HG03469 (cell line): Measurements from ENCODE around the gene HEMGN.

Experiments
- ATAC-seq: cut with Tn5 transposase; IDR thresholded peaks from one replicate; pipeline ENCODE4 v1.9.1; 2021; ENCODE audit warnings: mild to moderate bottlenecking, moderate library complexity, moderate number of reproducible peaks; ENCODE audit not compliant: unreplicated experiment

Gene HEMGN

GRCh38 chr9:97933297-97933998 lies 4.5 kb downstream of the HEMGN start:
- no peak for ATAC-seq

GRCh38 chr9:97930972-97931371 lies 7.0 kb downstream of the HEMGN start:
- no peak for ATAC-seq

- no peak for ATAC-seq
Measured at GRCh38 chr9:97928986-97929604, 8.9 kb downstream of the HEMGN start.

- ATAC-seq, result no peak
Measured at GRCh38 chr9:97925497-97926334, 12.3 kb downstream of the HEMGN start.

GRCh38 chr9:97924386-97924785 lies 13.6 kb downstream of the HEMGN start:
- ATAC-seq, result no peak

- no peak for ATAC-seq
Measured at GRCh38 chr9:97923529-97924108, 14.4 kb downstream of the HEMGN start.

- ATAC-seq, result peak; percentile 53
Measured at GRCh38 chr9:97921959-97922724, 15.8 kb downstream of the HEMGN start, which contains the start of gene TRMO. TRMO (minus strand) TSS chr9:97922500; CDS start chr9:97922493, 7 bp downstream.

GRCh38 chr9:97919217-97919813 lies 18.7 kb downstream of the HEMGN start:
- ATAC-seq, result no peak

- no peak for ATAC-seq
Measured at GRCh38 chr9:97918611-97919010, 19.4 kb downstream of the HEMGN start.

GRCh38 chr9:97911970-97912369 lies 26.0 kb downstream of the HEMGN start:
- ATAC-seq, result no peak

GRCh38 chr9:97911528-97911927 lies 26.4 kb downstream of the HEMGN start:
- no peak for ATAC-seq

GRCh38 chr9:97910357-97910756 lies 27.6 kb downstream of the HEMGN start:
- ATAC-seq, result no peak

GRCh38 chr9:97908705-97909104 lies 29.3 kb downstream of the HEMGN start:
- ATAC-seq, result no peak

GRCh38 chr9:97907632-97908031 lies 30.3 kb downstream of the HEMGN start:
- ATAC-seq, result no peak

- no peak for ATAC-seq
Measured at GRCh38 chr9:97907046-97907445, 30.9 kb downstream of the HEMGN start.

GRCh38 chr9:97906236-97906831 lies 31.6 kb downstream of the HEMGN start:
- ATAC-seq, result no peak

GRCh38 chr9:97905228-97905627 lies 32.7 kb downstream of the HEMGN start:
- ATAC-seq, result no peak

- no peak for ATAC-seq
Measured at GRCh38 chr9:97904725-97905124, 33.2 kb downstream of the HEMGN start.

GRCh38 chr9:97903177-97903576 lies 34.8 kb downstream of the HEMGN start:
- no peak for ATAC-seq
